Measurements from ENCODE around the gene ST3GAL3. TPM values are rescaled to one million over a fixed set of nuclear protein-coding genes. Genes with fewer than 3 reads are reported as not detected.

Gene ST3GAL3
- total RNA-seq, 1 donor from 2014 or later, result 16.5 TPM

GRCh38 chr1:43842175-43842498 lies 134.8 kb downstream of the ST3GAL3 start:
- Mint-ChIP-seq H3K4me1 (ENCODE audit: low read depth, unreplicated experiment) (no peaks in the 10 kb centered on the region), H3K36me3 (ENCODE audit: unreplicated experiment) (peaks cover 6% of the 10 kb centered on the region), H3K9me3 (ENCODE audit: unreplicated experiment) (peaks cover 3% of the 10 kb centered on the region), H3K27ac (ENCODE audit: unreplicated experiment) (no peak overlapping the region), H3K4me3 (ENCODE audit: unreplicated experiment) (no peak overlapping the region), H3K27me3 (ENCODE audit: unreplicated experiment) (no peaks in the 10 kb centered on the region)
- no peak for TF ChIP-seq CTCF (IDR thresholded peaks at IDR 0.05; ENCODE audit: partially characterized antibody, unreplicated experiment)
- no peak for DNase-seq

GRCh38 chr1:43843684-43844083 lies 136.3 kb downstream of the ST3GAL3 start:
- Mint-ChIP-seq H3K4me3 (ENCODE audit: unreplicated experiment) (no peak overlapping the region), H3K27me3 (ENCODE audit: unreplicated experiment) (no peaks in the 10 kb centered on the region), H3K4me1 (ENCODE audit: low read depth, unreplicated experiment) (no peaks in the 10 kb centered on the region), H3K9me3 (ENCODE audit: unreplicated experiment) (peaks cover 3% of the 10 kb centered on the region), H3K36me3 (ENCODE audit: unreplicated experiment) (peaks cover 6% of the 10 kb centered on the region), H3K27ac (ENCODE audit: unreplicated experiment) (no peak overlapping the region)
- no peak for DNase-seq
- no peak for TF ChIP-seq CTCF (IDR thresholded peaks at IDR 0.05; ENCODE audit: partially characterized antibody, unreplicated experiment)

- no peak for TF ChIP-seq CTCF (IDR thresholded peaks at IDR 0.05; ENCODE audit: partially characterized antibody, unreplicated experiment)
- no peak for DNase-seq
- H3K4me1 Mint-ChIP-seq (ENCODE audit: low read depth, unreplicated experiment), result no peaks in the 10 kb centered on the region
- peaks cover 6% of the 10 kb centered on the region for H3K36me3 Mint-ChIP-seq (ENCODE audit: unreplicated experiment)
- peaks cover 3% of the 10 kb centered on the region for H3K9me3 Mint-ChIP-seq (ENCODE audit: unreplicated experiment)
- H3K27me3 Mint-ChIP-seq (ENCODE audit: unreplicated experiment), result no peaks in the 10 kb centered on the region
- no peak overlapping the region for H3K27ac Mint-ChIP-seq (ENCODE audit: unreplicated experiment)
- H3K4me3 Mint-ChIP-seq (ENCODE audit: unreplicated experiment), result no peak overlapping the region
Measured at GRCh38 chr1:43844114-43844513, 136.8 kb downstream of the ST3GAL3 start.

GRCh38 chr1:43847290-43847689 lies 140.0 kb downstream of the ST3GAL3 start:
- Mint-ChIP-seq H3K27me3 (ENCODE audit: unreplicated experiment) (no peaks in the 10 kb centered on the region), H3K36me3 (ENCODE audit: unreplicated experiment) (peaks cover 6% of the 10 kb centered on the region), H3K4me3 (ENCODE audit: unreplicated experiment) (no peak overlapping the region), H3K4me1 (ENCODE audit: low read depth, unreplicated experiment) (no peaks in the 10 kb centered on the region), H3K27ac (ENCODE audit: unreplicated experiment) (no peak overlapping the region), H3K9me3 (ENCODE audit: unreplicated experiment) (peaks cover under 1% of the 10 kb centered on the region)
- no peak for TF ChIP-seq CTCF (IDR thresholded peaks at IDR 0.05; ENCODE audit: partially characterized antibody, unreplicated experiment)
- DNase-seq, result no peak

GRCh38 chr1:43847882-43848281 lies 140.5 kb downstream of the ST3GAL3 start:
- Mint-ChIP-seq H3K36me3 (ENCODE audit: unreplicated experiment) (peaks cover 3% of the 10 kb centered on the region), H3K27me3 (ENCODE audit: unreplicated experiment) (no peaks in the 10 kb centered on the region)
- TF ChIP-seq CTCF (IDR thresholded peaks at IDR 0.05; ENCODE audit: partially characterized antibody, unreplicated experiment), result no peak

More at GRCh38 chr1:43847882-43848281, 140.5 kb downstream of the ST3GAL3 start:
- Mint-ChIP-seq H3K4me1 (ENCODE audit: low read depth, unreplicated experiment) (no peaks in the 10 kb centered on the region), H3K9me3 (ENCODE audit: unreplicated experiment) (no peaks in the 10 kb centered on the region), H3K27ac (ENCODE audit: unreplicated experiment) (no peak overlapping the region), H3K4me3 (ENCODE audit: unreplicated experiment) (no peak overlapping the region)
- no peak for DNase-seq
